HCT116 (cell line): ENCODE measurements around the gene TRIM59.

Experiments
- ATF3 ChIP-seq: IDR thresholded peaks from 2 replicates; pipeline ENCODE4 v1.6.1; 2012
- CEBPB ChIP-seq: IDR thresholded peaks from 2 replicates; pipeline ENCODE4 v1.6.1; 2012; ENCODE audit warnings: low read depth
- CTCF ChIP-seq, 3 experiments: fragments of 200-600 bp in 1 of 3; sonication (generic) in 1 of 3; IDR thresholded peaks in 2 of 3; conservative IDR thresholded peaks in 1 of 3; 2 replicates each; pipeline ENCODE4 v1.5.1; 2012 to 2017; ENCODE audit warnings: low read depth in 2 of 3, low read length in 2 of 3, antibody characterized with exemption in 1 of 3, borderline replicate concordance in 1 of 3, control low read depth in 1 of 3, mild to moderate bottlenecking in 1 of 3, mixed read lengths in 1 of 3, mixed run types in 1 of 3, moderate library complexity in 1 of 3; ENCODE audit not compliant: insufficient read depth in 1 of 3
- EGR1 ChIP-seq: IDR thresholded peaks from 2 replicates; pipeline ENCODE4 v1.6.1; 2012; ENCODE audit warnings: low read depth
- EZH2 ChIP-seq: fragments of 200-600 bp; sonication (generic); IDR thresholded peaks from 2 replicates; pipeline ENCODE4 v1.6.1; 2017; ENCODE audit warnings: antibody characterized with exemption, mixed run types
- EZH2phosphoT487 ChIP-seq: fragments of 200-600 bp; IDR thresholded peaks from 2 replicates; pipeline ENCODE4 v1.6.1; 2018; ENCODE audit warnings: antibody characterized with exemption, borderline replicate concordance
- FOSL1 ChIP-seq: IDR thresholded peaks from 2 replicates; pipeline ENCODE4 v1.6.1; 2012; ENCODE audit warnings: low read depth
- POLR2A ChIP-seq: IDR thresholded peaks from 2 replicates; pipeline ENCODE4 v1.7.0; 2011; ENCODE audit warnings: borderline replicate concordance; ENCODE audit not compliant: insufficient read depth, insufficient read length; ENCODE audit errors: extremely low read depth
- POLR2AphosphoS5 ChIP-seq: IDR thresholded peaks from 2 replicates; pipeline ENCODE4 v1.6.1; 2011; ENCODE audit warnings: mild to moderate bottlenecking, low read depth, low read length, moderate library complexity
- REST ChIP-seq: IDR thresholded peaks from 2 replicates; pipeline ENCODE4 v1.6.1; 2012; ENCODE audit warnings: low read depth
- ZFX ChIP-seq: fragments of 450-650 bp; IDR thresholded peaks from 2 replicates; pipeline ENCODE4 v1.6.1; 2017

GRCh38 chr3:160460033-160460432 is 10.4 kb upstream of the TRIM59 start:
- TF ChIP-seq CTCF (IDR thresholded peaks at IDR 0.05 in 2 of 3, conservative IDR thresholded peaks at IDR 0.05 in 1 of 3; ENCODE audit: borderline replicate concordance in 1 of 3, insufficient read depth in 1 of 3, low read depth in 2 of 3, low read length in 2 of 3) (no peak), CEBPB (no peak), FOSL1 (no peak), POLR2A (no peak), REST (no peak), POLR2AphosphoS5 (no peak), EGR1 (no peak), ATF3 (no peak), EZH2 (no peak), EZH2phosphoT487 (no peak), ZFX (no peak)
